Glomerular visceral epithelial cell (primary cell): ENCODE measurements around the gene PTGER3.

Experiments used
- DNase-seq: peaks from one replicate; pipeline ENCODE4 v3.0.0-alpha.2; 2016; ENCODE audit errors: extremely low spot score

The PTGER3 gene

DNA sequence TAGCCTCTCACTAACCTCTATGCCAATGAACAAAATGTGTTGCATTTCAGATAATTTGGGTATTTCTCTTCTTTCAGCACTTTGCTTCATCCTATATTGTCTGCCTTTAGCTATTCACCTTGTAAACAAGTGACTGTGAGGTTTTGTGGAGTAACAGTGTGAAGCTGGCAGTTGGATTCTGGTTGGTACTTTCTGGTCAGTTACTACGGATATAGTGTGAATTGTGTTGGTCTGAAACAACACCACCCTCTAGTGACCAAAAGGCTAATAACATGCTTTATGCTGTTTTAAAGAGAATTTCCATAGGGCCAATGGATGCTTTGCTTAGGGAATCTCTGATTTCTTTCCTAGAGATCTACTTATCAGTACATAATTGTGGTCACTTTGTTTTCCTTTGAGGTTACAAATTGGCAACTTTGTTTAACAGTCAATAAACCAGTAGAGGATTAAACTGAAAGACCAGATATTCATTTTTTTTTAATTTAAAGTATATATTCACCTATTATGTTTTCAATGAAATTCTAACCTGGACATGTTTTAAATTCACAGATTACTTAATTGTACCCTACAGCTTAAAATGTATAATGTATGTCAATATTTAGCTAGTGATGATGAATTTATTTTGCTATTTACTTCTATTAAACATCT lies 2.5 kb upstream of the PTGER3 start:
- peak; percentile 68 for DNase-seq

DNA sequence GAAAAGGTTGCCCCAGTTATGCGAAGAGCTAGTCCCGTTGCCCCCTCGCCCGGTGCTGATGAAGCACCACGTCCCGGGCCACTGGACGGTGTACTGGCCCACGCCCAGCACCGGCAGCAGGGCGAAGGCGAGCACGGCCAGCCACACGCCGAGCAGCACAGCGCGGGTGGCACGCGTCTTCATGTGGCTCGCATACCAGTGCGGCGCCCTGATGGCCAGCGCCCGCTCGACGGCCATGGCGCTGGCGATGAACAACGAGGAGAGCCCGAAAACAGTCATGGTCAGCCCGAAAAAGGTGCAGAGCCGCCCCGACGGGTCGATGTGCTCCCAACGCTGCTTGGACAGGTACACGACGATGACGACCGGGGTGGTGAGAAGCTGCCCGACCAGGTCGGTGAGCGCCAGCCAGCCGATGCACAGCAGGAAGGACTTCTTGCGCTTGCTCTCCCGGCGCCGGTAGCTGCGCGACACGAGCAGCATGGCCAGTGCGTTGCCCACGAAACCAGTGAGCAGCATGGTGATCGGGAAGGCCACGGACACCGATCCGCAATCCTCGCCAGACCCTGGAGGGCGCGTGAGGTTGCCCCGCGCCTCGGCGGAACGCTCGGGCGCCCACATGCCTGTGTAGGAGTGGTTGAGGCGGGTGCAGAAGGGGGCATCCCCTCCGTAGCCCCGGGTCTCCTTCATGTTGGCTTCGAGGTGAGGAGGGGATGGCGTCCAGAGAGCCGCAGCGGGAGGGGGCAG lies 553 bp downstream of the PTGER3 start:
- peak; percentile 4 for DNase-seq

DNA sequence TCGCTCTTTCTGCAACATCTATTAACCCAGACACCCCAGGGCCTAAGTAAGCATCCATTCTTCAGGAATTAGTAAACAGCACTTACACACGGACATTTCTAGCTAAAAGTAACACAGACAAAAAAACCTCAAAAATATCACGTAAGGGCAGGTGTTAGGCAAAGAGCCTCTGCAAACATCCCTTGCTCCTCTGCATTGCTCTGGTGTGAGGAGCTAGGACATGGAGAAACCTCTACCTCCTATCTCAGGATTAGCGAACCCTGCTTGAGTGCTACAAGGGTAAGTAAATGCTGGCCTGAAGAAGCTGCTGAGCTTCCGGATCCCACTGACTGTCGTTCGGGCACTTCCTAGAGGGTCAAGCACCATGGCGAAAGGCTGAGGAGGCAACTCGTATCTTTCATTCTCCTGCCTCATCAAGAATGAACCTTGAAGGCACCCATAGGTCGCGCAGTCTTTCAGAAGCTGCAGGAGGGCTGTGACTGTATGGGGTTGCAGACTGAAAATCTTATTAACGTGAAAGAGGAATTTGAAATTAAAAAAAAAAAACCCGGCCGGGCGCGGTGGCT lies 2.1 kb downstream of the PTGER3 start:
- DNase-seq: no peak

DNA sequence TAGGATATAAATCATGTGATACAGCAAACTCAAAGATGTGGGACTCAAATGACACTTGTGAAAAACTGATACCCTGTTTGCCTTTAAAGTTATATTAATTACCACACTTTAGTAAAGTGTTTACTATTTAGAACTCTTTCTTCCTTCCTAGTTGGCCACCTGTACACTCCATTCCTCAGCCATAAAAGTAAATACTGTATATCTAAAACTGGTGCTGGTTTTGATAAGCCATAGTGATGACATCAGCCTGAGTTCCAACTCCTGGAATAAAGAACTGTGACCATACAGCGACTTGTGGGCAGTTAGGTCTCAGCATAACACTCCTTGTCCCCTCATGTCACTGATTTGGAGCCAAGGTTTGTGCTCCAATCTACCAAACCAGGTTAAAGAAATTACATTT lies 2.8 kb downstream of the PTGER3 start:
- DNase-seq: no peak

DNA sequence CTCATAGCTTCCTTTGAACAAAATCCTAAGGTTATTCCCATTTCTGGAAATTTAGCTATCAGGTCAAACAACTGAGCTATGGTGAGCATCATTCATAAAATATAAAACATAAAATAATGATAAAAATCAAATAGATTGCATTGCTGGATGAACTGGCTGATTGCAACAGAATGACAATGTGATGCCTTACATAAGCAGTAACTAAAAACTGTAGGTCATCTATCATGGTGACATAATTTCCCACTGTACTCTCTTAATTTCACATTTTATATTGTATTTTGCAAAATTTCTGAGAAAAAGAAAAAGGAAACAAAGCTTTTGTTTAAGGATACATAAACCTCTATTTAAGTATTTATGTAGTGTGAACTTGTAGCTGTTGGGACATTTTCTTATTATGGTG lies 4.6 kb downstream of the PTGER3 start:
- DNase-seq: no peak

DNA sequence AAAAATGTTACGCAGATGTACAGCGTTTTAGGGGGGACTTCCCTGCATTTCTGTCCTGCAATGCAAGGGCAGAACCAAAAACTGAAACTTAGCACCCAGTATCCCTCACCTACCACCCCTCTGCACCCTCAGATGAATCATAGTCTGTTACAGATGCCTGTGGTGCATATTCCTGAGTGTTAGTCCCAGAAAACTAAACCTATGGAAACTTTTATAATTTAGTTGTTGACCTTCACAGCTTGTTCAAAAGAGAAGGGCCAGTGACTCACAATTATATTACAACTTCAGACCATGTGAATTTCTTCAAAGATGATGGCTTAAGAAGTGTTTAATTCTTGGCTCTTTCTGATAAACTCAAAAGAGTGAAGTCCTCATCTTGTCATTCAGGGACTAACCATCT lies 5.8 kb downstream of the PTGER3 start:
- DNase-seq: no peak

DNA sequence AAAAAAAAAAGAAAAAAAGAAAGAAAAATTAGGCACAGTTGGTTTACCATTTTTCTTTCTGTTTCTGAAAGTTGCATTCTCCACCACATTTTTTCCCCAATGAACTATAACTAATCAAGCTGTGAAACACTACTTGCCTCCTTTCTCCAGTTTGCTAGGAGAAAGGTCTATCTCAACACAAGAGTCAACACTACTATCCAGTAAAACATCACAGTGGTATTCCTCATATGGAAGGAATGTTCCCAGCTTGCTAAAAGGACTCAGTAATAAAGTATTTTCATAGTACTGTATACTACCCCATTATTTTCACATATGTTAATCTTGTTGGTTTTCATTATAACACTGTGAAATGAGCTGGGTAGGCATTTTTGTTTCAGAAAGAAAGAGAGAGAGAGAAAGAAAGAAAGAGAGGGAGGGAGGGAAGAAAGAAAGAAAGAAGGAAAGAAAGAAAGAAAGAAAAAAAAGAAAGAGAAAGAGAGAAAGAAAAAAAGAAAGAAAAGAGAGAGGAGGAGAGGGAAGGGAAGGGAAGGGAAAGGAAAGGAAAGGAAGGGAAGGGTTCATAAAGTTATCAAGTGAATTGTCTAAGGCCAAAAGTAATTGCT lies 7.9 kb downstream of the PTGER3 start:
- no peak for DNase-seq

DNA sequence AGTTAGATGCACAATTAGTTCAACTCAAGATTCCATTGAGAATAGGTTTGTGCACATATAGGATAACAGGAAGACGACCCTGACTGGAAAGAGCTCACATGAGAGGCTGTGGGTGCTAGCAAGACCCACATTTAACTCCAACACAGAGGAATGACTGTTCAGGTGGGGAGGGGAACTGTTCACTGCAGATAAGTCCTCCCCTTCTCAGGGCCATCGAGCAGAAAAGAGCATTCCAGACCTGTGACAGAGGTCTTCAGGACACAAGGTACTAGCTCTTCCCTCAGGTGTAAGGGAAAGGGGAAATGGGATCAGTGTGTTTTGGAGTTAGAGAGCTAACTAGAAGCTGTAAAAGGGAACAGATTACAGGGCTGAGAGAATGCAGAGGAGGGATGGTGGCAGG lies 8.7 kb downstream of the PTGER3 start:
- DNase-seq: no peak

DNA sequence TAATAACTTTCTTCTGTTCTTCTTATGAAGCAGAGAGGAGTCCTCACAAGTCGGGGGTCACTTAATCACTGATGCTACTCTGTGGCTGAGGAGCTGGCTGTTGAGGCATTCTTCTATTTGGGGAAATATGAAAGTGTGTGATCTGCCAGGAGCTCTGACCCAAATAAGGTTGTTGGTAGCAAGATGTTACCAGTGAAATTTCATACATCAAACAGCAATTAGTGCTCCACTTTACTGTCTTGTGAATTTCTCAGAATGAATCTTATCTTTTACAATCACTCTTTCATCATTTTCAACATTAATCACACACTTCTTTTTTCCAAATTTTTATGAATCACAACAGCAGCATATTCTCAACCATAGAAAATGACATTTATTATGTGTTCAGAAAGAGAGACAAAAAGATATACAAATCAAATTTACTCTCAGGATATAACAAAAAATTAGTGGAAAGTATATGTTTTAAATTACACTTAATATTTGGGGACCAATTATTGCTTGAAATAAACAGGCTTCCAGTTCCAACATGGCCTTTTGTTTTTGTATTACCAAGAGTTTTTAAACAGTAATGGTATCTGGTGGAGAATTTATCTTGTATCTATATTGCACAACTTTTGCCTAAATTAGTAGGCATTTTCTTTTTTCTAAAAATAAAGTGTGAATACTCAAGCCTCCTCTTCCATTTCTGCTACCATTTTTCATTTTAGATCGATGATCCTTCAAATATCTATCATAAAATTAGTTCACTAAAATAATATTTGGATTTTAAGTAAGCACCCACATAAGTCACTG lies 9.6 kb downstream of the PTGER3 start:
- no peak for DNase-seq

DNA sequence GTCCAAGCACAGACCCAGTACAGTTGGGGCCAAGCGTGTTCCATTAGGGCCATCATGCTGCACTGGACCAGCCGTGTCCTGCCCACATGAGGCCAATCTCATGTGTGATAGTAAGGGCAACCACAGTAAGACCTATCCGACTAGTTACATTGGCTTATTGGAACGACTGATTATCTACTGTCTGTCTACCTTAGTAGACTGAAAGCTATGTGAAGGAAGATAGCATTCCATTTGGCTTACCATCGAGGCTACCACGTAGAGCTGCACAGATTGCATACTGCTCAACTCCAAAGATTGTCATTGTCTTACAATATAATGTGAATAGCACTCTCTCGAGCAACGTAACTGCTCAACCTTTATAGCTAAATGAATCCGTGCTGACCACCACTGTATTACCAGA lies 10.6 kb downstream of the PTGER3 start:
- no peak for DNase-seq

DNA sequence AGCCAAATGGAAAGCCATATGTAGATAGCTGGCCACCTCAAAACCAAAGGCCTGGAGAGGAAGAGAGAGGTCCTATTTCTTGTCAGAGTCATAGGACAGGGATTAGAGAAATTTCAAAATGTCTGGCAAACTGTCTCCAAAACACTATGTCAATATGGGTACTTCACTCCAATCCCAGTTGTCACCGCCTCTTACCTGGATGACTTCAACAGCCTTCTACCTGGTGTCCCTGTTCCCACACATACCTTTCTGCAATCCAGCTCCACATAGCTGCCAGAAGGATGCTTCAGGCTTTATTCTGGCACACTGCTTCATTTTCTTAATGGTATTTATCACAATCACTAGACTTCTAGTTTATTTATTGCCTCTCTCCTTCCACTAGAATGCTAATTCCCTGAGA lies 14.5 kb downstream of the PTGER3 start:
- DNase-seq: no peak

DNA sequence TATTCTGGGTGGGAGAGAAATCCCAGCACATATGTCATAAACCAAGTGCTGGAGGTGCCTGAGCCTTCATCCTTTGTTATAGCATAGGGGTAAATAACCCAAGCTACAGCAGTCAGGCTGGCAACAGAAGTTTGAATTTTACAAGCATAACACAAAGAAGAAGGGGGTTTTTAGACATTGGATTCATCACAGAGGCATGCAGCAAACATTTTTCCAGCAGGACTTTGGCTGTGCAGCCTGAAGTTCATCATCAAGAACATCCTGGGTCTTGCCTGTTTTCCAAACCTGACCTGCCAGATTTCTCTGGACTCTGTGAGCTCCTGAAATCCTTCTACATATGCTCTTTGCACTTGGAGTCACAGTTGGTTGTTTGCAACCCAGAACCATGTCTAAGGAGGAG lies 16.2 kb downstream of the PTGER3 start:
- no peak for DNase-seq

DNA sequence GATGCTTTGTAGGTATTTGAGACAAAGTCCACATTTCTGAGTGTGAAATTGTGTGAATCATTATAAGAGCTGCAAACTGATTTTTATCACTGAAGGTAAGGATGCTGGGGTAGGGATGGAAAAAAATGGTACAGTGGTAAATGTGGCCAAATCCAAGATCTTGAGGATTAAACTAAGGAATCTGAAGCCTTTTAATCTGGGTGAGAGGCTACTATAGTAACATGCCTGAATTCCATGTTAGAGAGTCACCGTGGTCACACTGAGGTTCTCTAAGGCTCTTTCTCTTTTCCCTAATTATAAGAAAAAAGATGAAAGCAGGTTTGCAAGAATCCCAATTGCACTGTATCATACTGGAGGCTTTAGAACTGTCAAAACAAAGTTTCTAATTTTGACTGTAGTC lies 17.6 kb downstream of the PTGER3 start:
- DNase-seq: no peak

DNA sequence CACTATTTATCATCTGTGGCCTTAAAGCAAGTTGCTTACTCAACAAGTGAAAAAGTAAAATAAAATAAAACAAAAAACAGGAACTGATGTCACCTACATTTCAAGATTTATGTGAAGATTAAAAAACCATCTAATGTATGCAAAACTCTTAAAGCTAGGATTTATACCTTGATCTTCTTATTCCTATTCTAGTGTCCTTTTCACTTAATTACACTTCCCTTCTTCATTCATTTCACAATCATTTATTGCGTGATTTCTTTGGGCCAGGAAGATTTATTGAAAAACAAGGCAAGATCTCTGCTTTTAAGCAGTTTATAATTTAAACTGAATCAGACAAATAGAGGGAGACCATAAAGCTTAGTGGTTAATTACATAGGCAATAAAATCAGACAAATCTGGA lies 18.6 kb downstream of the PTGER3 start:
- no peak for DNase-seq

DNA sequence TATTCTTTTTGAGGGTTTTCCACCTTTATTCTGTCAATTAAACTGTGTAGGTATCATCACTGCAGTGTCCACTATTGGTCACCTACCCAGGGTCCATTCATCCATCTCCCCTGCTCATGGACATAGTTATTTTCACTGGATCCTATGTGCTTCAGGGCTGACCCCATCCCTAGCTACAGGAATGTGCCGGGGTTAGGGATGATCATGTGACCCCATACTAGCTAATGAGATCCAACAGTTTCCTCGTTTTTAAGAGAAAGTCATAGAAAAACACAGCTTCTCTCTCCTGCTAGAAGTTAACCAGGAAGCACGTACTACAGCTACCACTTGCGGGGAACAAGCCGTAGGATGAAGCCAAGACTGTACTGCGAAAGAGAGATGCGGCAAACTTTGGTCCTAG lies 19.6 kb downstream of the PTGER3 start:
- no peak for DNase-seq

DNA sequence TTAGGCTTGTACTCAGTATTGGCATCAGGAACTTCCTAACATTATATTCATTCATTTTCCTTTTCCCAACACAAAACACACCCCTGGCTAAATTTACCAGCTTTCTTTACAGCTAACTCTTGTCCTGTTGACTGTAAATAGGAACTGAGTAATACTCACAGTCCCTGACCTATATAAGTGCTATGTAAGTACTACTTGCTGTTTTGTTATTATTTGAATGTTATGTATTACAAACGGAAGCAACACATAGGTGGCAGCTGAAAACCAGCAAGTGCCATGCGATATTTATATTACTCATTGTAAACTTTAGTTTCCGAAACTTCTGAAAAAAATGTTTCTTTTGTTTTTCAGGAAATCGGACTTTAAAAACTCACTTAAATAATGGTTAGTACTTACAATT lies 21.5 kb downstream of the PTGER3 start:
- DNase-seq: no peak

DNA sequence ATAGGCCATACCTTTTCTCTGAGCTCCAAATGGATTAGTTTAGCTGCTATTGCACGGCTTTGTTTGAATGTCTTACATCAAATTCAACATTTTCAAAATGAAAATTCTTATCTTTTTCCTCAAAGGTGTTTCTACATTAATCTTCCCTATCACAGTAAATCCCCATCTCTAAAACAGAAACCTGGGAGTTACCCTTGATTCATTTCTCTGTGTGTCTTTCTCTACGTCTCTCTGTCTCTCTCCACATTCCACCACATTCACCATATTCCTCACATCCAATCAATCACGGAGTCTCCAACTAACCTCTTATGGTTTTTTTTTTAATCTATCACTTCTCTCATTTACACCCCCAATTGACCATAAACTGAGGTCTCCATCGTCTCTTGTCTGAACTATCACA lies 24.1 kb downstream of the PTGER3 start:
- DNase-seq: no peak

DNA sequence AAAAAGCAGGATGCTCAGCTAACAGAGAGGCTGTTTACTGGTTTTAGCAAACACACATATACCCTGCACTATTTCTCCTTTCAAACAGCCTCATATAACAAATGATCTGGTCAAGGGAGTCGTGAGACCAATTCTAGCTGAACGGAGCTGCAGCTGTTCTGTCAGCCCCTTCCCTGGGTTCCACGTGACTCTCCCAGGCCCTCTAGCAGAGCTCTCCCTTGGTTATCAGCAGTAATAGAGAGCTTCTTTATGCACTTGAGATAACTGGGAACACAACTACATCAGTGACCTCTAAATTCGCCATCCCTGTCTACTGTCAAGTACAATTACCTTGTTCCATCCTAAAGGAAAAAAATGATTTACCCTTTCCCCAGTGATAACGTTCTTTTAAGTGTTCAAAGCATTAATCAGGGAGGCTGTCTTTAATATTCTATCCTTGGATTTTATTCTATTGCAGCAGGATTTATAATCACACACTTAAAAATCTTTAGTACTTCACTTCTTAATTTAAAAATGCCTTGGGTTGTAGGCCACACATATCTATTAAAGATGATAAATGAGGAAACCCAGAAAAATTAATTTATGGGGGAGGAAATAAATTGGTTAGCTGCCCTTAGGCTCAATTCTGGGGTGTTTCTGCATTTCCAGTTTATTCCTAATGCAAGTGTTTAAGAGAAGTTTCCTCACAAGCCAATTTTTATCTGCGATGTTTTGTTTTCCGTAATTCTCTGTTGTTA lies 28.2 kb downstream of the PTGER3 start:
- DNase-seq: no peak

DNA sequence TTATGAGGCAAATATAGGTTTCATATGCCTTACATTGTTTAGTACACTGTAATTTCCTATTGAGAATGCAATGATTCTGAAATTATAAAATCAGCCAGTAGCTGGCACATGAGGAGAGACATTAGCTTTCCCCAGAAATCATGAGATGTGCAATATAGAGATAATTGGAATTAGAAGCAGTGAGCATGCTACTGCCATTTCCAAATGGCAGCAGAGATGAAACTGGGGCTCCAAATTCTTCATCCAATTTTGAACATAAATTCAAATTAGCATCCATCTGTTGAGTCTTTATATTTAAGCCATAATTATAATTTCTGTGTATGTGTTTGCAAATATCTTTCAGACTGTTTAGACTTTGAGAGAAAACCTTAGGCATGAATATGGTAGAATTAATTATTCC lies 28.8 kb downstream of the PTGER3 start:
- no peak for DNase-seq

DNA sequence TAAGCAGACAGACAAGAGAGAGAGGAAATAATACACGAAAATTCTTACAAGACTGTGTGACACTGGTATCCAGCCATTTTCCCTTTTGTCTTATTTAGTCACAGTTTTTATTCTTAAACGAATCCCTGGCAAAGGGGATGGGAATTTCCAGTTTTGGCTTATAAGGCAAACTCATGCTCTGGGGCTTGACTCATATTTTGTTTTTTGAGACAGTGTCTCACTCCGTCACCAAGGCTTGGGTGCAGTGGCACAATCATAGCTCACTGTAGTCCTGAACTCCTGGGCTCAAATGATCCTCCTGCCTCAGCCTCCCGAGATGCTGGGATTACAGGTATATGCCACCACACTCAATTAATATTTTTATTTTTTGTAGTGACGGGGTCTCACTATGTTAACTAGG lies 31.9 kb downstream of the PTGER3 start:
- no peak for DNase-seq

DNA sequence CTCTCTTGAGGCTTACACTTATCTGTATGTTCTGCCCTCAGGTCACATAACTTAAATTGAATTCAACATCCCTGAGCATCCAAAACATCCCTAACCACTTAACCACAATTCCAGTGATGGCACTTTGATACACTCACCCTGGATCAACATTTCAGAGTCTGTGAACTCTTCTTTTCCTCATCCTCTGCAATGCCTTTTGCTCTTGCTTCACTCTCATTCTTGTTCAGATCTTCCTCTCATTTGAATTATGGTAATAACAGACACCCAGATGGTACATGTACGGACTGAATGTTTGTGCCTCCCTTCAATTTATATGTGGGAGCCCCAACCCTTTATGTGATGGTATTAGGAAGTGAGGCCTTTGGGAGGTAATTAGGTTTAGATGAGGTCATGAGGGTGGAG lies 33.4 kb downstream of the PTGER3 start:
- no peak for DNase-seq
